Endothelial cell of umbilical vein (primary cell): ENCODE data around the gene PARD3B. TPM values are rescaled to one million over a fixed set of nuclear protein-coding genes. Genes with fewer than 3 reads are reported as not detected.

ENCODE experiments used
- BruUV-seq: library from RNA; stranded (reverse); fragments of 400-500 nt; replicated peaks from 2 replicates; lab custom pipeline; 2021; lab: Mats Ljungman, UMichigan
- CTCF ChIA-PET: fragments of 300-600, 350-600 bp; sonication (Branson Sonifier 250); formaldehyde crosslinking; loops from one replicate; lab custom pipeline; 2021; ENCODE audit warnings: antibody characterized with exemption, inconsistent platforms; lab: Charles Lee
- POLR2A ChIA-PET: fragments of 300-600, 350-600 bp; sonication (Branson Sonifier 250); formaldehyde crosslinking; loops from one replicate; lab custom pipeline; 2021; ENCODE audit warnings: antibody characterized with exemption, inconsistent platforms; lab: Charles Lee
- DNase-seq: peaks from one replicate; pipeline ENCODE4 v3.0.0-alpha.2; 2011; ENCODE audit warnings: low read depth, low spot score
- FAIRE-seq: peaks from 2 replicates; lab custom pipeline; 2011; peaks lifted over from hg19 to GRCh38; lab: Jason Lieb, UNC
- H2AFZ ChIP-seq: 2 replicates; pipeline ENCODE4 v1.6.0; 2012; ENCODE audit warnings: low read depth, low read length, control low read depth, inconsistent platforms
- H3K27ac ChIP-seq: 2 replicates; pipeline ENCODE4 v1.5.1; 2011; ENCODE audit warnings: low read depth, mild to moderate bottlenecking, control low read depth, low read length, moderate library complexity; ENCODE audit not compliant: insufficient read depth
- H3K27me3 ChIP-seq, 2 experiments: 2 replicates each; pipeline versions ENCODE4 v1.6.0 to v1.6.1; 2011; ENCODE audit warnings: low read length in 2 of 2, mixed read lengths in 1 of 2; ENCODE audit not compliant: control insufficient read depth in 2 of 2, insufficient read depth in 2 of 2
- H3K36me3 ChIP-seq, 2 experiments: 2 replicates in 1 of 2; 3 replicates in 1 of 2; pipeline ENCODE4 v1.5.1; 2011; ENCODE audit warnings: low read length in 2 of 2, mild to moderate bottlenecking in 1 of 2, moderate library complexity in 1 of 2; ENCODE audit not compliant: control insufficient read depth in 2 of 2, insufficient read depth in 2 of 2; ENCODE audit errors: extremely low read depth in 1 of 2
- H3K4me1 ChIP-seq: 3 replicates; pipeline ENCODE4 v1.5.1; 2011; ENCODE audit warnings: mild to moderate bottlenecking, low read length; ENCODE audit not compliant: control insufficient read depth, insufficient read depth; ENCODE audit errors: extremely low read depth
- H3K4me2 ChIP-seq: 2 replicates; pipeline ENCODE4 v1.6.1; 2011; ENCODE audit warnings: low read length, control low read depth, mixed read lengths; ENCODE audit not compliant: insufficient read depth
- H3K4me3 ChIP-seq, 3 experiments: fragments of 200-600 bp in 1 of 3; sonication (generic), shearing (Covaris generic) in 1 of 3; replicated peaks in 1 of 3; 2 replicates each; pipeline ENCODE4 v1.5.1; 2011 to 2016; ENCODE audit warnings: control low read depth in 3 of 3, low read length in 3 of 3, mild to moderate bottlenecking in 2 of 3, inconsistent platforms in 1 of 3, low read depth in 1 of 3, moderate library complexity in 1 of 3; ENCODE audit not compliant: insufficient read depth in 1 of 3
- H3K79me2 ChIP-seq: 2 replicates; pipeline ENCODE4 v1.6.0; 2012; ENCODE audit warnings: low read length, inconsistent platforms; ENCODE audit not compliant: control insufficient read depth, insufficient read depth
- H3K9ac ChIP-seq: replicated peaks from 2 replicates; pipeline ENCODE3; 2011; ENCODE audit warnings: low read length, control low read depth; ENCODE audit not compliant: insufficient read depth; ENCODE audit errors: extremely low read depth
- H3K9me1 ChIP-seq: replicated peaks from 3 replicates; pipeline ENCODE4 v1.6.0; 2011; ENCODE audit warnings: mild to moderate bottlenecking, low read length; ENCODE audit not compliant: control insufficient read depth, insufficient read depth; ENCODE audit errors: extremely low read depth
- H3K9me3 ChIP-seq: replicated peaks from 2 replicates; pipeline ENCODE4 v1.5.1; 2012; ENCODE audit warnings: low read length, inconsistent platforms; ENCODE audit not compliant: control insufficient read depth, insufficient read depth
- H4K20me1 ChIP-seq: replicated peaks from 2 replicates; pipeline ENCODE3; 2011; ENCODE audit warnings: mild to moderate bottlenecking, low read length; ENCODE audit not compliant: control insufficient read depth, insufficient read depth; ENCODE audit errors: extremely low read depth
- EZH2 ChIP-seq: IDR thresholded peaks from 2 replicates; pipeline ENCODE4 v1.6.1; 2012; ENCODE audit warnings: borderline replicate concordance, low read depth, mild to moderate bottlenecking, moderate library complexity, low read length, inconsistent platforms; ENCODE audit not compliant: severe bottlenecking
- FOS ChIP-seq: IDR thresholded peaks from 2 replicates; pipeline ENCODE4 v1.6.1; 2011; ENCODE audit warnings: mild to moderate bottlenecking, low read length, moderate library complexity, borderline replicate concordance; ENCODE audit not compliant: insufficient read depth
- GATA2 ChIP-seq: IDR thresholded peaks from 2 replicates; pipeline ENCODE4 v1.7.0; 2011; ENCODE audit warnings: low read depth, mild to moderate bottlenecking, moderate library complexity, mixed read lengths, low read length; ENCODE audit not compliant: insufficient read length, insufficient read depth
- JUN ChIP-seq: IDR thresholded peaks from 2 replicates; pipeline ENCODE4 v1.6.1; 2011; ENCODE audit warnings: borderline replicate concordance, low read depth; ENCODE audit not compliant: insufficient read length, insufficient read depth
- MAX ChIP-seq: IDR thresholded peaks from 2 replicates; pipeline ENCODE4 v1.6.1; 2011; ENCODE audit not compliant: insufficient read depth, insufficient read length
- MYC ChIP-seq: IDR thresholded peaks from one replicate; pipeline ENCODE4 v1.6.1; 2011; ENCODE audit warnings: mild to moderate bottlenecking, low read depth, low read length
- POLR2A ChIP-seq: IDR thresholded peaks from 2 replicates; pipeline ENCODE4 v1.6.1; 2012; ENCODE audit warnings: low read depth, mild to moderate bottlenecking, control low read depth, low read length
- POLR2AphosphoS5 ChIP-seq: IDR thresholded peaks from 2 replicates; pipeline ENCODE4 v1.6.1; 2012; ENCODE audit warnings: low read depth, mild to moderate bottlenecking, control low read depth, low read length, moderate library complexity; ENCODE audit not compliant: insufficient read depth
- dilution Hi-C: fragments of 300-500 bp; cut with MboI; formaldehyde crosslinking; loops from one replicate; pipeline ENCODE4 v1.15.0; 2019; ENCODE audit warnings: low sequenced_read_pairs; ENCODE audit not compliant: extremely low pct_ligation_motif_present
- intact Hi-C: fragments of 100-400 bp; cut with micrococcal nuclease; formaldehyde crosslinking; loops from one replicate; pipeline ENCODE4 v1.10.0; 2022
- polyA plus RNA-seq, 4 experiments: library from polyadenylated mRNA; depleted of rRNA in 3 of 4; stranded (reverse) in 3 of 4; unstranded in 1 of 4; fragments of >200 nt; gene quantifications; 2 replicates each; pipeline versions ENCODE4 v1.2.1 to v1.2.3, GENCODE V29; 2011 to 2012; ENCODE audit warnings: missing spikeins in 1 of 4
- total RNA-seq: library from RNA; stranded (reverse); gene quantifications from 2 replicates; pipeline ENCODE4 v1.2.3, GENCODE V29; 2021
- TF ChIP-seq, protein P1 (sequence below), 2 donors: IDR thresholded peaks; 1 replicate in 1 of 2; 2 replicates in 1 of 2; pipeline ENCODE4 v1.5.1; 2011; ENCODE audit warnings: low read length in 2 of 2, mild to moderate bottlenecking in 2 of 2, moderate library complexity in 2 of 2, control low read depth in 1 of 2, inconsistent platforms in 1 of 2, low read depth in 1 of 2; ENCODE audit not compliant: insufficient read depth in 1 of 2; ENCODE audit errors: extremely low read depth in 1 of 2

Gene PARD3B
- total and polyA plus RNA-seq, 2 donors (not counting 3 experiments of a cell fraction or from before 2014, with no cell fraction given): 2.2 to 30.9 TPM

DNA sequence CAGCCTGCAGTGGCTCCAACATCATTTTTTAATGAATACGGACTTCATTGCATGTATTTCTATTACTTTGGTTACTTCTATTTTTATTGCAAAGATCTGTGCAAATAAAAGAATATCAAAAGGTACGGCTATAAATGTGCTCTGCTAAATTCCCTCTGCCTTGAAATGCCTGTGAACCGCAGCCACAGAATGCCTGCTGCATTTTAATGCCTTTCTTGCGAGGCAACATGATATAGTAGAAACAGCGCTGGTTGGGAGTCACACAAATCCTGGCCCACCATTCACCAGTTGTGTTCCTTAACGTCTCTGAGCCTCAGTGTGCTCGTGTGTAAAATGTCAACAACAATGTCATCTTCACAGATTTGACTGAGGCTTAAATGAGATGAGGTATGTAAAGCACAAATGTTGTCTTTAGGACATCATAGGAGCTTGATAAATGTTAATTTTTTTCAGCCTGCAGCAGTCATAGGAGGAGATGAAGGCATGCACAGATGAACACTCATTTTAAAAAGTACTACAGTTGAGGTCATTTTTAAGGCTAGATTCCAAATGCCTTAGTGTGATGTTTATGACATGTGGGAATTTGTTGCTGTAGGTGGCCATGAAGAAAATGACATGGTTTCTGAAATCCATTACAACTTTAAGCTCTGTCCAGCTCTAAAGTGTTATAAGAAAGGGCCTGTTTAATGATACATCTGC, 949.4 kb downstream of the PARD3B start:
- no peaks in the 10 kb centered on the region for H3K9me3 ChIP-seq
- no peak for TF ChIP-seq EZH2
- no peak for TF ChIP-seq MAX
- no peak for TF ChIP-seq POLR2AphosphoS5
- TF ChIP-seq, protein P1, sequence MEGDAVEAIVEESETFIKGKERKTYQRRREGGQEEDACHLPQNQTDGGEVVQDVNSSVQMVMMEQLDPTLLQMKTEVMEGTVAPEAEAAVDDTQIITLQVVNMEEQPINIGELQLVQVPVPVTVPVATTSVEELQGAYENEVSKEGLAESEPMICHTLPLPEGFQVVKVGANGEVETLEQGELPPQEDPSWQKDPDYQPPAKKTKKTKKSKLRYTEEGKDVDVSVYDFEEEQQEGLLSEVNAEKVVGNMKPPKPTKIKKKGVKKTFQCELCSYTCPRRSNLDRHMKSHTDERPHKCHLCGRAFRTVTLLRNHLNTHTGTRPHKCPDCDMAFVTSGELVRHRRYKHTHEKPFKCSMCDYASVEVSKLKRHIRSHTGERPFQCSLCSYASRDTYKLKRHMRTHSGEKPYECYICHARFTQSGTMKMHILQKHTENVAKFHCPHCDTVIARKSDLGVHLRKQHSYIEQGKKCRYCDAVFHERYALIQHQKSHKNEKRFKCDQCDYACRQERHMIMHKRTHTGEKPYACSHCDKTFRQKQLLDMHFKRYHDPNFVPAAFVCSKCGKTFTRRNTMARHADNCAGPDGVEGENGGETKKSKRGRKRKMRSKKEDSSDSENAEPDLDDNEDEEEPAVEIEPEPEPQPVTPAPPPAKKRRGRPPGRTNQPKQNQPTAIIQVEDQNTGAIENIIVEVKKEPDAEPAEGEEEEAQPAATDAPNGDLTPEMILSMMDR (IDR thresholded peaks at IDR 0.05; ENCODE audit: extremely low read depth in 1 of 2, insufficient read depth in 1 of 2, low read depth in 1 of 2, low read length in 2 of 2): no peak
- TF ChIP-seq POLR2A: no peak
- no peak for TF ChIP-seq FOS
- no peak for TF ChIP-seq JUN
- no peak for TF ChIP-seq MYC
- no peak for TF ChIP-seq GATA2
- no peak overlapping the region for H3K27ac ChIP-seq
- ChIA-PET CTCF (interaction anchor here (1.9 kb wide), 1 partner anchor 11 kb away, joined by 6 read pairs; no protein-coding TSS in a partner anchor), POLR2A (no interaction called here)
- H2AFZ ChIP-seq: no peak overlapping the region
- no peaks in the 10 kb centered on the region for H3K9me1 ChIP-seq
- intact Hi-C loops: no loop called here
- H3K79me2 ChIP-seq: no peaks in the 10 kb centered on the region
- H3K4me1 ChIP-seq: no peaks in the 10 kb centered on the region
- H3K4me2 ChIP-seq: no peak overlapping the region
- no TSS peak for BruUV-seq
- no peaks in the 10 kb centered on the region for H4K20me1 ChIP-seq
- FAIRE-seq (no peak), DNase-seq (no peak)
- H3K27me3 ChIP-seq: no peaks in the 10 kb centered on the region
- dilution Hi-C loops: no loop called here
- no peak overlapping the region for H3K4me3 ChIP-seq
- no peak overlapping the region for H3K9ac ChIP-seq
- no peaks in the 10 kb centered on the region for H3K36me3 ChIP-seq
